Ishikawa (cell line): ENCODE measurements around the gene BPIFB3.

ENCODE experiments used
- CEBPB ChIP-seq: IDR thresholded peaks from 2 replicates; pipeline ENCODE4 v1.6.1; 2012
- CREB1 ChIP-seq: IDR thresholded peaks from 2 replicates; pipeline ENCODE4 v1.6.1; 2012; ENCODE audit warnings: low read depth
- EGR1 ChIP-seq: IDR thresholded peaks from 2 replicates; pipeline ENCODE4 v1.6.1; 2012
- EP300 ChIP-seq: IDR thresholded peaks from 2 replicates; pipeline ENCODE4 v1.6.1; 2012; ENCODE audit warnings: borderline replicate concordance
- FOXM1 ChIP-seq: IDR thresholded peaks from 2 replicates; pipeline ENCODE4 v1.6.1; 2012; ENCODE audit warnings: low read depth, borderline replicate concordance
- NFIC ChIP-seq: IDR thresholded peaks from 2 replicates; pipeline ENCODE4 v1.6.1; 2012
- RAD21 ChIP-seq: IDR thresholded peaks from 2 replicates; pipeline ENCODE4 v1.6.1; 2012; ENCODE audit warnings: low read depth
- TAF1 ChIP-seq: IDR thresholded peaks from 2 replicates; pipeline ENCODE4 v1.6.1; 2012; ENCODE audit warnings: low read depth, mild to moderate bottlenecking
- TCF12 ChIP-seq: IDR thresholded peaks from 2 replicates; pipeline ENCODE4 v1.6.1; 2012; ENCODE audit warnings: low read depth
- TEAD4 ChIP-seq: IDR thresholded peaks from 2 replicates; pipeline ENCODE4 v1.6.1; 2012
- USF1 ChIP-seq: IDR thresholded peaks from 2 replicates; pipeline ENCODE4 v1.6.1; 2012
- YY1 ChIP-seq: IDR thresholded peaks from 2 replicates; pipeline ENCODE4 v1.6.1; 2012; ENCODE audit warnings: low read depth
- ZBTB7A ChIP-seq: IDR thresholded peaks from 2 replicates; pipeline ENCODE4 v1.6.1; 2012; ENCODE audit warnings: low read depth
- TF ChIP-seq, protein P1 (sequence below): IDR thresholded peaks from 2 replicates; pipeline ENCODE4 v1.6.1; 2012; ENCODE audit warnings: low read depth, mild to moderate bottlenecking
- TF ChIP-seq, protein P2 (sequence below): IDR thresholded peaks from 2 replicates; pipeline ENCODE4 v1.6.1; 2012

The BPIFB3 gene

DNA sequence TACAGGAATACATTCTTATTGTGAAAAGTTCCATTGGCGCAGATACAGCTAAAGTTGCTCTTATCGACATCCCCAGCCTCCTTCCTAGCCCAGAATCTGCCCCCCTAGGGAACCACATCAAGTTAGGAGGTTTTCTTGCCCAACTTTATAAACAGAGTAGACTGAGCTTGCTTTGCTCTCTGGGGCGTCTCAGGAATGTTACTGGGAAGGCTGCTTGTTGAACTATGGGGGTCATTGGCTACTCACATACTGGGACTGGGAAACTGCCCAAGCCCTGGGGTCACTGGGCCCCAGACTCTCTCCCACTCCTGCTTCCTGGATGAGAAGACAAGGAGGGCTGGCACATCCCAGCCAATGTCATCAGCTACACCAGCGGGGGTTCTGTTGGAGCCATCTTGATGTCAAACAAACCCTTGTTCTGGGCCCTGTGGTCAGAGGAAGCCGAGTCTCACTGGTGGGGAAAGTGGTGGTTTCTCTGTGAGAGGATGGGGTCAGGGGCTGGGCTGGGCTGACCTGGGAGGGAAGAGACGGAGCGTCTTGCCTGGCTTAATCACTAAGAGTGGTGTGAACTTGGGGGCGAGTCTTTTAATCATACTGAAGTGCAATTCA, 51.7 kb downstream of the BPIFB3 start:
- TF ChIP-seq TEAD4 (no peak), FOXM1 (no peak), EGR1 (no peak), TCF12 (no peak), ZBTB7A (no peak), EP300 (no peak), TAF1 (no peak), YY1 (no peak), RAD21 (no peak), CEBPB (no peak), CREB1 (no peak), USF1 (no peak), NFIC (no peak)
- TF ChIP-seq, protein P1, sequence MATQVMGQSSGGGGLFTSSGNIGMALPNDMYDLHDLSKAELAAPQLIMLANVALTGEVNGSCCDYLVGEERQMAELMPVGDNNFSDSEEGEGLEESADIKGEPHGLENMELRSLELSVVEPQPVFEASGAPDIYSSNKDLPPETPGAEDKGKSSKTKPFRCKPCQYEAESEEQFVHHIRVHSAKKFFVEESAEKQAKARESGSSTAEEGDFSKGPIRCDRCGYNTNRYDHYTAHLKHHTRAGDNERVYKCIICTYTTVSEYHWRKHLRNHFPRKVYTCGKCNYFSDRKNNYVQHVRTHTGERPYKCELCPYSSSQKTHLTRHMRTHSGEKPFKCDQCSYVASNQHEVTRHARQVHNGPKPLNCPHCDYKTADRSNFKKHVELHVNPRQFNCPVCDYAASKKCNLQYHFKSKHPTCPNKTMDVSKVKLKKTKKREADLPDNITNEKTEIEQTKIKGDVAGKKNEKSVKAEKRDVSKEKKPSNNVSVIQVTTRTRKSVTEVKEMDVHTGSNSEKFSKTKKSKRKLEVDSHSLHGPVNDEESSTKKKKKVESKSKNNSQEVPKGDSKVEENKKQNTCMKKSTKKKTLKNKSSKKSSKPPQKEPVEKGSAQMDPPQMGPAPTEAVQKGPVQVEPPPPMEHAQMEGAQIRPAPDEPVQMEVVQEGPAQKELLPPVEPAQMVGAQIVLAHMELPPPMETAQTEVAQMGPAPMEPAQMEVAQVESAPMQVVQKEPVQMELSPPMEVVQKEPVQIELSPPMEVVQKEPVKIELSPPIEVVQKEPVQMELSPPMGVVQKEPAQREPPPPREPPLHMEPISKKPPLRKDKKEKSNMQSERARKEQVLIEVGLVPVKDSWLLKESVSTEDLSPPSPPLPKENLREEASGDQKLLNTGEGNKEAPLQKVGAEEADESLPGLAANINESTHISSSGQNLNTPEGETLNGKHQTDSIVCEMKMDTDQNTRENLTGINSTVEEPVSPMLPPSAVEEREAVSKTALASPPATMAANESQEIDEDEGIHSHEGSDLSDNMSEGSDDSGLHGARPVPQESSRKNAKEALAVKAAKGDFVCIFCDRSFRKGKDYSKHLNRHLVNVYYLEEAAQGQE: no peak
- TF ChIP-seq, protein P2, sequence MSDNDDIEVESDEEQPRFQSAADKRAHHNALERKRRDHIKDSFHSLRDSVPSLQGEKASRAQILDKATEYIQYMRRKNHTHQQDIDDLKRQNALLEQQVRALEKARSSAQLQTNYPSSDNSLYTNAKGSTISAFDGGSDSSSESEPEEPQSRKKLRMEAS: no peak

GRCh38 chr20:33108661-33109060, 55.0 kb downstream of the BPIFB3 start:
- TF ChIP-seq, protein P1: no peak
- TF ChIP-seq TEAD4: no peak
- no peak for TF ChIP-seq RAD21
- TF ChIP-seq NFIC: no peak
- TF ChIP-seq ZBTB7A: no peak
- TF ChIP-seq EGR1: no peak
- no peak for TF ChIP-seq YY1
- no peak for TF ChIP-seq TCF12
- no peak for TF ChIP-seq CEBPB
- TF ChIP-seq FOXM1: no peak
- TF ChIP-seq TAF1: no peak
- TF ChIP-seq, protein P2: no peak
- TF ChIP-seq EP300: no peak
- no peak for TF ChIP-seq USF1
- no peak for TF ChIP-seq CREB1

DNA sequence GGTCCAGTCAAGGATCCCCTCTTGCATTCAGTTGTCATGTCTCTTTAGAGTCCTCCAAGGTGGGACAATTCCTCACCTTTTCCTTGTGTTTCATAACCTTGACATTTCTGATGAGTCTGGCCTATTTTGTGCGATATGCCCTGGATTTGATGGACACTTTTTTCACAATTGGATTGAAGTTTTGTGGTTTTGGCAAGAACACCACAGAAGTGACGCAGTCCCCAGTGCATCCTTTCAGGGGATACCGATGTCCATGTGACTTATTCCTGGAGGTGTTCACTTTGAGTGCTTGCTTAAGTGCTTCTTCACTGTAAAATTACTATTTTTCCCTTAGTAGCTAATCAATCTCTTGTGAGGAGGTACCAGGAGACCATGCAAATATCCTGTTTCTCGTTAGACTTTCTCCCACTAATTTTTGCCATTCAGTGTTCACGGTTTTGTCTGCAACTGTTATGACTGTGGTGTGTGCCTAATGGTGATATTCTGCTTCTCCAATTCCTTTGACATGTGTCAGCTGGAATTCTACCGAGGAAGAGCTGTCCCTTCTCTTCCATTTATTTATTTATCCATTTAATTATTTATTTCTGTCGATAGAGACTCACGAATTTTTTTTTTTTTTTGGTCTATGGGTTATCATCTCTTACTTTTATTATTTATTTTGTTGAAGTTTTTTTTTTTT, 56.6 kb downstream of the BPIFB3 start:
- TF ChIP-seq RAD21: no peak
- TF ChIP-seq CREB1: no peak
- TF ChIP-seq TEAD4: no peak
- TF ChIP-seq EP300: no peak

GRCh38 chr20:33111306-33111705, 57.6 kb downstream of the BPIFB3 start:
- no peak for TF ChIP-seq EGR1

DNA sequence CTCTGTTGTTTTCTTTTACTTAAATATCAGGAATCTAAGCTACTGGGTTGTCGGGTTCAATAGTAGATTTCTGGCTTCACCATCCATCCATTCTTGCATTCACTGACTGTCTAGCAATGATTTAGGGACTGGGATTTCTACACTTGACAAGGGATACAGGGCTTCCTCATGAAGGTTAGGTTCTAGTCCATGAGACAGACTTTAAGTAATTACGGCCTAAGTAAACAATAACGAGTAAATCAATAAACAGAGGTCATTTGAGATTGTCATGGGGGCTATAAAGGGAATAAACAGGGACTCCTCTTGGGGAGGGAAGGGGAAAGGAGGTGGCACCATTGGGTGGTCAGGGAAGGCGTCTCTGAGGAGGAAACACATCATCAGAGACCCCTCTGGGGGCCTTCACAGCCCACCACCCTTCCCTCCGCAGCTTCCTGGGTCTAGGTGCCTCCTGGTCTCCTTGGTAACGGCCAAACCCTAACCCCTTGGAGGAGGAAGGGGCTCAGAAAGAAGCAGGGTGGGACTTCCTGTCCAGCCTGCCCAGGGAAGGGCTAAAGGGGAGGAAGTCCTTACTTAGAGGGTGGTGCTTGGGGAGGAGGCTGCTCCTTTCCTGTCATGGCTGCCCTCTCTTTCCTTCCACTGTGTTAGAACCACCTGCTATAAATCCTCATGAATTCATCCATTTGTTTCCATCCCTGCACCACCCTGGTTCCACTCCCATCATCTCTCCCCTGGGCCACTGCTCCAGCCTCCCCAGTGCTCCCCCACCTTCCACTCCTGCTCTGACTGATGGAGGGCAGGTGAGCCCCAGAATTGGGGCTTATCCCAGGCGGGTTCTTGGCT, 59.1 kb downstream of the BPIFB3 start:
- TF ChIP-seq NFIC: no peak
- TF ChIP-seq TEAD4: no peak
- TF ChIP-seq YY1: no peak
- no peak for TF ChIP-seq TAF1
- TF ChIP-seq RAD21: no peak

DNA sequence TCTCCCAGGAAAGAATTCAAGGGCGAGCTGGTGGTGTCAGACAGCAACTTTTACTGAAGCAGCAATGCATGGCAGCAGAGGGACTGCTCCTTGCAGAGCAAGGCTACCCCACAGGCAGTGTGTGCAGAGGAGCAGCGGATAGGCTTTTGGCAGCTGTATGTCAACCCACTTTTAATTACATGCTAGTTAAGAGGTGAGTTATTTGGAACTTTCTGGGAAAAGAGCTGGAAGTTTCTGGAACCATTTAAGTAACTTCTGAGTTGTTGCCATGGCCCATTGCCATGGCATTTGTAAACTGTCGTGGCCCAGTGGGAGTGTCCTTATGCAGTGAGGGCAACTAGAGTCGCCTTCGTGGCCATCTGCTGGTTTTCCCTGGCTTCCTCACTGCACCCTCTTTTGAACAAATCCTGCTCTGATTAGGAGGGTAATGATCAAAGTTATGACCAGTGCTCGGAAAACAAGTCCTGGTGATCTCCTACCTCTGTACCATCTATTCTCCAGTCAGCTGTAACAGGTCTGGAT, 59.7 kb downstream of the BPIFB3 start:
- TF ChIP-seq EP300 (no peak), TAF1 (no peak), FOXM1 (no peak), YY1 (no peak), ZBTB7A (no peak), CEBPB (no peak), CREB1 (no peak), EGR1 (no peak), TCF12 (no peak), RAD21 (no peak), NFIC (no peak), USF1 (no peak), TEAD4 (no peak)
- TF ChIP-seq, protein P1: no peak
- TF ChIP-seq, protein P2: no peak
